GM12891 (cell line): ENCODE measurements around the gene ARHGEF25.
A peak's percentile ranks its signal among the peaks of the same experiment; 100 is the strongest.

ENCODE experiments used
- DNase-seq: peaks from one replicate; pipeline ENCODE4 v3.0.0; 2011; ENCODE audit warnings: low spot score; ENCODE audit not compliant: insufficient read length
- FAIRE-seq: peaks from 2 replicates; lab custom pipeline; 2011; peaks lifted over from hg19 to GRCh38; lab: Jason Lieb, UNC
- PAX5 ChIP-seq: IDR thresholded peaks from 2 replicates; pipeline ENCODE4 v1.6.1; 2011; ENCODE audit warnings: low read length, moderate library complexity, mild to moderate bottlenecking; ENCODE audit not compliant: insufficient read depth, severe bottlenecking
- POLR2A ChIP-seq: IDR thresholded peaks from 2 replicates; pipeline ENCODE4 v1.6.1; 2011; ENCODE audit warnings: low read depth, low read length, control low read depth
- POLR2AphosphoS5 ChIP-seq: IDR thresholded peaks from 2 replicates; pipeline ENCODE4 v1.6.1; 2011; ENCODE audit warnings: low read depth, low read length, control low read depth
- POU2F2 ChIP-seq: IDR thresholded peaks from 2 replicates; pipeline ENCODE4 v1.6.1; 2011; ENCODE audit warnings: low read depth, mild to moderate bottlenecking, control low read depth, low read length, moderate library complexity
- SPI1 ChIP-seq: IDR thresholded peaks from 2 replicates; pipeline ENCODE4 v1.6.1; 2011; ENCODE audit warnings: low read depth, low read length, control low read depth
- TAF1 ChIP-seq: IDR thresholded peaks from 2 replicates; pipeline ENCODE4 v1.6.1; 2011; ENCODE audit warnings: low read depth, low read length, control low read depth

The ARHGEF25 gene

GRCh38 chr12:57576613-57577160 lies 34.5 kb upstream of the ARHGEF25 start:
- no peak for TF ChIP-seq POLR2AphosphoS5
- no peak for TF ChIP-seq PAX5
- DNase-seq (no peak), FAIRE-seq (no peak)

DNA sequence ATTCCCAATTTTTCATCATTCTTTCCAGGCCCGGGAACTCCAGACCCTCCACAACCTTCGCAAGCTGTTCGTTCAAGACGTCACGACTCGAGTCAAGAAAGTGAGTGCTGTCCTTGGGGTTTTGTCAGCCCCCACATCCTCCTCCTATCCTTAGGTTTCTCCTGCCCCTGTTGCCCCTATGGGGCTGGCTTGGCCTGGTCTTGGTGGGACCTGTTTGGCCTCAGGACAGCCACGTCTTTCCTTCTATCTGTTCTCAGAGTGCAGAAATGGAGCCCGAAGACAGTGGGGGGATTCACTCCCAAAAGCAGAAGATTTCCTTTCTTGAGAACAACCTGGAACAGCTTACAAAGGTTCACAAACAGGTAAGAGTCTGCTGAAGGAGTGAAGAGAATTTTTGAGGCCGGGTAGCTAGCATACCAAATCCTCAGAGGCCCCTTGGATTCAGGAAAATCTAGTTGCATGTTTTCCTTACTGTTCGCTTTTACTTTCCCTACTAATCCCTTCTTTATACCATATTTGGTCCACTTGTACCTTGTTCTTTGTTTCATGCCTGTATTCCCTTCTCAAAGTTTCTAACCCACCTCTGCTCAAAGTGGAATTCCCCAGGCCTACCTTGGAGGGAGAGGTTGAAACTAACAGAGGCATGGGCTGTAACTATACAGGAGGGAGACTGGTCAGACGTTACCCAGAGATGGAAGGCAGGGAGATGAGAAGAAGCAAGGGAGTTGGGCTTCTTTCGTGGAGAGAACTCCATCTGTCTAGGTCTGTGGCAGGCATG lies 33.1 kb upstream of the ARHGEF25 start:
- FAIRE-seq, result no peak
- TF ChIP-seq TAF1 (no peak), POLR2A (no peak), POU2F2 (no peak), POLR2AphosphoS5 (no peak), SPI1 (no peak), PAX5 (no peak)
- DNase-seq, result no peak

DNA sequence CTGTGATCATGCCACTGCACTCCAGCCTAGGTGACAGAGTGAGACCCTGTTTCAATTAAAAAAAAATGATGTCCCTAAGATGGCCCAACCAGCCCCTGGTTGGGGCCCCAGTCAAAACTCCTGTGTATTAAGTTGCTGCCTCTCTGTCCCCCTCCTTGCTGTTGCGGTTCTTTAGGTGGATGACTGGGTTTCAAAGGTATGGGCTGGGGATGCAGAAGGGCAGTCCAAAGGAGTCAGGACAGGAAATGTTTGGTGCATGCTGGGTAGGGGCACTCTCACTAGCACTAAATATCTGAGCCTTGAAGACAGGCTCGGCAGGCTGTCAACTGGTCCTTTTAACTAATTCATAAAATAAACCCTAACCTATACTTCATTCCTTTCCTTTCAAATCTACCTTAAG lies 32.2 kb upstream of the ARHGEF25 start:
- DNase-seq, result no peak
- no peak for TF ChIP-seq SPI1
- no peak for TF ChIP-seq TAF1
- TF ChIP-seq POLR2AphosphoS5, result no peak
- TF ChIP-seq PAX5, result no peak
- no peak for TF ChIP-seq POLR2A
- no peak for TF ChIP-seq POU2F2
- FAIRE-seq, result no peak

- DNase-seq (no peak), FAIRE-seq (no peak)
- TF ChIP-seq POU2F2 (no peak), SPI1 (no peak), POLR2A (no peak), PAX5 (no peak), POLR2AphosphoS5 (no peak), TAF1 (no peak)
Observed at GRCh38 chr12:57579677-57580465, 31.4 kb upstream of the ARHGEF25 start.

DNA sequence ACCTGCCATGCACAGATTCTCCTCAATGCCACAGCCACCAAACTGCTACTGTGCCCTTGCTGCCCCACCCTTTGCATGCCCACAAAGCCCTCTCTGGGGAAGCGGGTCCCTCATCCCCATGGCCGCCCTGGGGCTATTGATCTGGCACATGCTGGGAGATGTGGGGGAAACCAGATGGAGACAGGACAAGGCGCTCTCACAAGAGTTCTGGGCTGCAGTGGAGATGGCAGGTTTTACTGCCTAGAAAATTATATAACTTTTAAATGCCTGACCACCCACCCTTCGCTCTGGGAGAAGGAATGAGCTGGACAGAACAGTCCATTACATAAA lies 30.8 kb upstream of the ARHGEF25 start:
- FAIRE-seq (no peak), DNase-seq (no peak)
- TF ChIP-seq PAX5, result no peak
- no peak for TF ChIP-seq SPI1
- no peak for TF ChIP-seq POU2F2
- TF ChIP-seq TAF1, result no peak
- TF ChIP-seq POLR2A, result no peak
- no peak for TF ChIP-seq POLR2AphosphoS5

DNA sequence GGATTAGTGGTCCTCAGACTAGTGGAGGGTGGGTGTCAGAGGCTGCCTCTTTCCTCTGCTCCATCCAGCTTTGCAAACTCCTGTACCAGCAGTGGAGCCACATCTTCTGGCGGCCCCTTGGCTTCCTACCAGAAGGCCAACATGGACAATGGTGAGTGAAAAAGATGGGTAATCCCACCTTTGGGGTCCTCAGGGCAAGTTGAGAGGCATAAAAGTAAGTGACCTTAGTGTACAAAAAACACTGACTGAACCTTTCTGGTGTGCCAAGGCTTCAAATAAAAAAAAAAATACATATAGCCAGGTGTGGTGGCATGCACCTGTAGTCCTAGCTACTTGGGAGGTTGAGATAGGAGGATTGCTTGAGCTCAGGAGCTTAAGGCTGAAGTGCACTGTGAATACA lies 29.4 kb upstream of the ARHGEF25 start:
- DNase-seq (no peak), FAIRE-seq (no peak)
- TF ChIP-seq POU2F2 (no peak), TAF1 (no peak), SPI1 (no peak), PAX5 (no peak), POLR2AphosphoS5 (no peak), POLR2A (no peak)

DNA sequence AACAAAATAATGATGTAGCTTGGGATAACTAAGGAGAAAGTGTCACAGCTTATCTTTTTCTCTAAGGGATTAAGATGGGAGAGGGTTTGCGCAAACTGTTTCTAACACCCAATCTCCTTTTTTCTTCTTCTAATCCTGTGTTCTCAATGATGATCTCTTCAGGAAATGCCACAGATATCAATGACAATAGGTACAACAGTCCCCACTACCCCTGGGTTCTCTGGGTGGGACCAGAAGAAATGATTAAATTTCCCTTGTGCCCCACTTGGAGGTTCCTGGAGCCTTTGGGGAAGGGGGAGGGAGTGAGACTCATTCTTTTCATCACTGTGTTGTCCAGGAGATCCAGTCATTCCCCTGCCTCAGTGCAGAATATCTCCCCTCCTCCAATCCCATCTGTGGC lies 28.8 kb upstream of the ARHGEF25 start:
- no peak for TF ChIP-seq TAF1
- TF ChIP-seq POU2F2, result no peak
- no peak for TF ChIP-seq POLR2A
- no peak for TF ChIP-seq SPI1
- TF ChIP-seq PAX5, result no peak
- TF ChIP-seq POLR2AphosphoS5, result no peak
- no peak for DNase-seq
- no peak for FAIRE-seq

GRCh38 chr12:57583008-57583831 lies 28.0 kb upstream of the ARHGEF25 start:
- FAIRE-seq, result peak; percentile 90
- TF ChIP-seq SPI1 (no peak), TAF1 (no peak), PAX5 (no peak), POLR2AphosphoS5 (no peak), POU2F2 (no peak; the same call in 1 of the 2 replicates), POLR2A (no peak)
- peak; percentile 79 for DNase-seq

DNA sequence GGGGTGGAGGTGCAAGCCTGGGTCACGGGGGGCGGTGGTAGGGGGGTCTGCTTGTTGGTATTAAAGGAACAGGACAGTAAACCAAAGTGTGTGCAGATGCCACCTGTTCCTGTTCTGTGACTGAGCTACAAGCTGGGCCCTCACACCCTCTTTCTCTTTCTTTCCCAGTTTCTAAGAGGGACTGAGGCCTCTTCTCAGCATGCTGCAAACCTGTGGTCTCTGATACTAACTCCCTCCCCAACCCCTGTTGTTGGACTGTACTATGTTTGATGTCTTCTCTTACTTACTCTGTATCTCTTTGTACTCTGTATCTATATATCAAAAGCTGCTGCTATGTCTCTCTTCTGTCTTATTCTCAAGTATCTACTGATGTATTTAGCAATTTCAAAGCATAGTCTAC lies 27.2 kb upstream of the ARHGEF25 start:
- TF ChIP-seq TAF1 (no peak), PAX5 (no peak), SPI1 (no peak), POU2F2 (no peak), POLR2AphosphoS5 (no peak), POLR2A (no peak)
- FAIRE-seq, result no peak
- DNase-seq, result no peak
